B cell (primary cell): Measurements from ENCODE around the gene TTLL8. TPM values are rescaled to one million over a fixed set of nuclear protein-coding genes. Genes with fewer than 3 reads are reported as not detected.

Experiments
- ATAC-seq: fragments of 200-7000 bp; cut with Tn5 transposase; one replicate; pipeline ENCODE4 v1.10.0; 2021; ENCODE audit warnings: low read depth, mild to moderate bottlenecking, moderate number of reproducible peaks, moderate library complexity
- CTCF ChIA-PET: fragments of 350-600 bp; sonication (Branson Sonifier 250); formaldehyde crosslinking; loops from one replicate; lab custom pipeline; 2021; ENCODE audit warnings: antibody characterized with exemption, inconsistent platforms; lab: Charles Lee
- POLR2A ChIA-PET: fragments of 350-600 bp; sonication (Branson Sonifier 250); formaldehyde crosslinking; loops from one replicate; lab custom pipeline; 2021; ENCODE audit warnings: antibody characterized with exemption; lab: Charles Lee
- DNase-seq: peaks from one replicate; pipeline ENCODE4 v3.0.0; 2013
- H2AFZ ChIP-seq: 2 replicates; pipeline ENCODE4 v1.6.1; 2012; ENCODE audit warnings: mild to moderate bottlenecking, low read depth, low read length; ENCODE audit not compliant: insufficient read depth, poor library complexity, severe bottlenecking
- H3K27ac ChIP-seq, 2 donors: 1 replicate in 1 of 2; 2 replicates in 1 of 2; pipeline ENCODE4 v1.5.1; 2012 to 2013; ENCODE audit warnings: low read length in 2 of 2, mild to moderate bottlenecking in 2 of 2, moderate library complexity in 1 of 2
- H3K27me3 ChIP-seq, 4 experiments: fragments of 200-600 bp in 1 of 4; sonication (generic) in 1 of 4; replicated peaks in 1 of 4; 1 replicate in 2 of 4; 2 replicates in 2 of 4; pipeline versions ENCODE4 v1.6.1 to v1.7.0; 2013 to 2016; ENCODE audit warnings: low read length in 3 of 4, mild to moderate bottlenecking in 2 of 4, mixed read lengths in 1 of 4, moderate library complexity in 1 of 4; ENCODE audit not compliant: insufficient read depth in 4 of 4, control insufficient read depth in 3 of 4; ENCODE audit errors: control extremely low read depth in 1 of 4
- H3K36me3 ChIP-seq, 2 experiments: replicated peaks in 1 of 2; 1 replicate in 1 of 2; 2 replicates in 1 of 2; pipeline versions ENCODE4 v1.6.1 to v1.7.1; 2013; ENCODE audit warnings: low read length in 1 of 2; ENCODE audit not compliant: insufficient read depth in 2 of 2, control insufficient read depth in 1 of 2; ENCODE audit errors: control extremely low read depth in 1 of 2, extremely low read depth in 1 of 2
- H3K4me1 ChIP-seq, 2 donors: fragments of 200-600 bp in 1 of 2; sonication (generic) in 1 of 2; 1 replicate in 1 of 2; 2 replicates in 1 of 2; pipeline versions ENCODE4 v1.5.1 to v1.6.1; 2013 to 2017; ENCODE audit warnings: low read length in 2 of 2; ENCODE audit not compliant: control insufficient read depth in 2 of 2, insufficient read depth in 2 of 2
- H3K4me2 ChIP-seq: replicated peaks from 2 replicates; pipeline ENCODE3; 2012; ENCODE audit warnings: mild to moderate bottlenecking, low read depth, low read length; ENCODE audit not compliant: poor library complexity, severe bottlenecking
- H3K4me3 ChIP-seq, 5 experiments: fragments of 200-600 bp in 1 of 5; sonication (generic) in 1 of 5; 1 replicate in 3 of 5; 2 replicates in 2 of 5; pipeline versions ENCODE4 v1.5.1 to v1.7.0; 2011 to 2016; ENCODE audit warnings: low read length in 4 of 5, mild to moderate bottlenecking in 4 of 5, low read depth in 2 of 5, control low read depth in 1 of 5, moderate library complexity in 1 of 5; ENCODE audit not compliant: insufficient read depth in 1 of 5; ENCODE audit errors: control extremely low read depth in 1 of 5, extremely low read depth in 1 of 5
- H3K79me2 ChIP-seq: fragments of 200-600 bp; sonication (generic); one replicate; pipeline ENCODE4 v1.6.0; 2016; ENCODE audit warnings: low read length; ENCODE audit not compliant: control insufficient read depth, insufficient read depth
- H3K9ac ChIP-seq: fragments of 200-600 bp; sonication (generic); 2 replicates; pipeline ENCODE4 v1.6.1; 2017; ENCODE audit warnings: mild to moderate bottlenecking, low read length, moderate library complexity
- H3K9me3 ChIP-seq, 3 donors: one replicate each; pipeline versions ENCODE4 v1.6.1 to v1.7.1; 2013; ENCODE audit warnings: low read length in 2 of 3; ENCODE audit not compliant: control insufficient read depth in 2 of 3, insufficient read depth in 1 of 3; ENCODE audit errors: control extremely low read depth in 1 of 3
- H4K20me1 ChIP-seq: 2 replicates; pipeline ENCODE4 v1.6.0; 2012; ENCODE audit warnings: mild to moderate bottlenecking, low read length; ENCODE audit not compliant: insufficient read depth, control insufficient read depth, poor library complexity, severe bottlenecking
- H3K27ac Mint-ChIP-seq: one replicate; pipeline ENCODE4 v1.8.0; 2021; ENCODE audit warnings: mixed read lengths
- H3K27me3 Mint-ChIP-seq: one replicate; pipeline ENCODE4 v1.8.0; 2021; ENCODE audit warnings: mixed read lengths
- H3K4me1 Mint-ChIP-seq: one replicate; pipeline ENCODE4 v1.8.0; 2021; ENCODE audit warnings: mixed read lengths
- H3K4me3 Mint-ChIP-seq: one replicate; pipeline ENCODE4 v1.8.0; 2021; ENCODE audit warnings: mixed read lengths
- H3K9me3 Mint-ChIP-seq: one replicate; pipeline ENCODE4 v1.8.0; 2022; ENCODE audit warnings: mixed read lengths; ENCODE audit not compliant: insufficient read depth
- EZH2 ChIP-seq: IDR thresholded peaks from 2 replicates; pipeline ENCODE4 v1.6.1; 2012; ENCODE audit warnings: borderline replicate concordance, low read depth, mild to moderate bottlenecking, moderate library complexity, low read length; ENCODE audit not compliant: insufficient read depth, poor library complexity, severe bottlenecking
- WGBS: methylation state at CpG from one replicate; pipeline ENCODE4 v1.1.5; 2013; ENCODE audit warnings: missing lambda C conversion rate; ENCODE audit not compliant: insufficient coverage; 5-methylcytosine and 5-hydroxymethylcytosine counted together
- intact Hi-C: fragments of 100-400 bp; cut with micrococcal nuclease; formaldehyde crosslinking; loops from one replicate; pipeline ENCODE4 v1.10.0; 2022
- polyA plus RNA-seq: library from polyadenylated mRNA; depleted of rRNA; stranded (reverse); fragments of >200 nt; gene quantifications from 2 replicates; pipeline ENCODE4 v1.2.3, GENCODE V29; 2012
- total RNA-seq, 2 donors: library from RNA; stranded (reverse); fragments of 120-200 nt in 1 of 2; gene quantifications; 1 replicate in 1 of 2; 2 replicates in 1 of 2; pipeline versions ENCODE4 v1.2.3 to v1.2.4, GENCODE V29; 2013 to 2022
- TF ChIP-seq, protein P1 (sequence below): fragments of 200-600 bp; IDR thresholded peaks from one replicate; pipeline ENCODE4 v1.8.0; 2022; ENCODE audit warnings: antibody characterized with exemption, mild to moderate bottlenecking

TTLL8 gene
- total and polyA plus RNA-seq, 2 donors (not counting 1 experiment from before 2014, with no cell fraction given): not detected

DNA sequence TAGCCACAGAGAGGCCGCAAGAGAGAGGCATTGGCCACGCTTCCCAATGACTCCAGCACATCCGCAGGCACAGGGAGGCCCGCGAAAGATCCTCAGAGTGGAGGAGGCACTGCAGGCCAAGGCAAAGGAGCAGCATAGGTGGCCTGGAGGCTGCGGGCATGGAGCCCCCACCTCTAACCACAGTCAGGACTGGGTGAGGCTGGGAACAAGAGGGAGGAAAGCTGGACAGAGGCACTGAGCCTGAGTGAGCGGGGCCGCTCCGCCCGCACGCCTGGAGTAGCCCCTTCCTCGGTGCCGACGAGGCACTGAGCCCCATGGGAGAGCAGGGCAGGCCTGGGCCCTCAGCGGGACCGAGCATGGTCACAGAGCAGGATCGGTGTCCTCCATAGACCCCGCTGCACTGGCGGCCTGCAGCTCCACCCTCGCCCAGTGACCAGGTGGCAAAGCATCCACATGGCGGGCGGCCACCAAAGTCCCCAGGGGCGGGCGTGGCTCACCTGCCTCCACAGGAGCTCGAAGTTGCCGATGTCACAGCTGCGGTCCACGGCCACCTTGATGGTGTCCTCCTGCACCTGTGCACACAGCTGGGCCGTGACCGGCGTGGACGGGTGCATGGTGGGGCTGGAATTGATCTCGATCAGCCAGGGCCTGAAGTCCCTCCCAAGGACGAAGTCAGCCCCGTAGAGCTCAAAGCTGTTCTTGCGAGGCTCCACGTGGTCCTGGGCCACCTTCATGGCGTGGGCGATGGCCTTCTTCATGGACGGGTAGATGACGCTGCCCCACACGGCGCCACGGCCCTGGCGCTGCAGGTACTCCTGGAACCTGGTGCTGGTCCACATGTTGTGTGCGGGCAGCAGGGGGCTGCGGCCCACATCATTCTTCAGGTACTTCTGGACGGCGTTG lies 26.7 kb downstream of the TTLL8 start:
- no peak overlapping the region for H3K4me3 ChIP-seq
- H3K27ac ChIP-seq: no peak overlapping the region
- Mint-ChIP-seq H3K27me3 (peaks cover 7% of the 10 kb centered on the region), H3K9me3 (no peaks in the 10 kb centered on the region), H3K4me3 (no peak overlapping the region), H3K27ac (no peak overlapping the region), H3K4me1 (peaks cover 16% of the 10 kb centered on the region)
- no peaks in the 10 kb centered on the region for H3K79me2 ChIP-seq
- 89% methylated on average over 48 of the region's 49 CpGs for WGBS
- ChIA-PET POLR2A (interaction anchor here (1.4 to 2.8 kb wide), 2 partner anchors 38 to 101 kb away, joined by 5 to 20 read pairs; no protein-coding TSS in a partner anchor), CTCF (interaction anchor here (0.5 to 3.4 kb wide), 18 partner anchors 14 to 264 kb away, joined by 3 to 127 read pairs (median 5); no protein-coding TSS in a partner anchor)
- H3K4me2 ChIP-seq: no peak overlapping the region
- peaks cover 0 to 13% (median 6%) of the 10 kb centered on the region in 4 experiments for H3K27me3 ChIP-seq
- DNase-seq (no peak), ATAC-seq (no peak)
- H3K9ac ChIP-seq: no peak overlapping the region
- peaks cover 22 to 24% of the 10 kb centered on the region in 2 donors for H3K4me1 ChIP-seq
- no peak for TF ChIP-seq EZH2
- TF ChIP-seq, protein P1, sequence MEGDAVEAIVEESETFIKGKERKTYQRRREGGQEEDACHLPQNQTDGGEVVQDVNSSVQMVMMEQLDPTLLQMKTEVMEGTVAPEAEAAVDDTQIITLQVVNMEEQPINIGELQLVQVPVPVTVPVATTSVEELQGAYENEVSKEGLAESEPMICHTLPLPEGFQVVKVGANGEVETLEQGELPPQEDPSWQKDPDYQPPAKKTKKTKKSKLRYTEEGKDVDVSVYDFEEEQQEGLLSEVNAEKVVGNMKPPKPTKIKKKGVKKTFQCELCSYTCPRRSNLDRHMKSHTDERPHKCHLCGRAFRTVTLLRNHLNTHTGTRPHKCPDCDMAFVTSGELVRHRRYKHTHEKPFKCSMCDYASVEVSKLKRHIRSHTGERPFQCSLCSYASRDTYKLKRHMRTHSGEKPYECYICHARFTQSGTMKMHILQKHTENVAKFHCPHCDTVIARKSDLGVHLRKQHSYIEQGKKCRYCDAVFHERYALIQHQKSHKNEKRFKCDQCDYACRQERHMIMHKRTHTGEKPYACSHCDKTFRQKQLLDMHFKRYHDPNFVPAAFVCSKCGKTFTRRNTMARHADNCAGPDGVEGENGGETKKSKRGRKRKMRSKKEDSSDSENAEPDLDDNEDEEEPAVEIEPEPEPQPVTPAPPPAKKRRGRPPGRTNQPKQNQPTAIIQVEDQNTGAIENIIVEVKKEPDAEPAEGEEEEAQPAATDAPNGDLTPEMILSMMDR: no peak
- H2AFZ ChIP-seq: no peak overlapping the region
- H3K9me3 ChIP-seq: no peaks in the 10 kb centered on the region
- H3K36me3 ChIP-seq: no peaks in the 10 kb centered on the region
- intact Hi-C loops: loop anchor here (2.0 kb wide), 1 partner anchor 39 kb away; no protein-coding TSS in a partner anchor
- no peaks in the 10 kb centered on the region for H4K20me1 ChIP-seq
